Stimulated activated naive CD8-positive, alpha-beta T cell treated with anti-CD3 and anti-CD28 coated beads, Interleukin-15, Interleukin-2, amounts not matched to agents 100 ng/mL and 50 ng/mL, for 24 hours (primary cell): Measurements from ENCODE around the gene CEACAM1.
"Not testable (repeated sequence)": the region's sequence is repeated elsewhere in the genome, so short reads cannot be mapped to it uniquely, and the experiment has no call there.

ENCODE experiments used
- H3K27ac Mint-ChIP-seq: one replicate; pipeline ENCODE4 v1.8.0; 2021; ENCODE audit warnings: mild to moderate bottlenecking, mixed read lengths
- H3K27me3 Mint-ChIP-seq: one replicate; pipeline ENCODE4 v1.8.0; 2021; ENCODE audit warnings: mixed read lengths
- H3K36me3 Mint-ChIP-seq: one replicate; pipeline ENCODE4 v1.8.0; 2021; ENCODE audit warnings: low read depth, mixed read lengths
- H3K4me1 Mint-ChIP-seq: one replicate; pipeline ENCODE4 v1.8.0; 2021; ENCODE audit warnings: low read depth, mixed read lengths
- H3K4me3 Mint-ChIP-seq: one replicate; pipeline ENCODE4 v1.8.0; 2021; ENCODE audit warnings: mild to moderate bottlenecking, mixed read lengths
- H3K9me3 Mint-ChIP-seq: one replicate; pipeline ENCODE4 v1.8.0; 2021; ENCODE audit warnings: mixed read lengths

The CEACAM1 gene

DNA sequence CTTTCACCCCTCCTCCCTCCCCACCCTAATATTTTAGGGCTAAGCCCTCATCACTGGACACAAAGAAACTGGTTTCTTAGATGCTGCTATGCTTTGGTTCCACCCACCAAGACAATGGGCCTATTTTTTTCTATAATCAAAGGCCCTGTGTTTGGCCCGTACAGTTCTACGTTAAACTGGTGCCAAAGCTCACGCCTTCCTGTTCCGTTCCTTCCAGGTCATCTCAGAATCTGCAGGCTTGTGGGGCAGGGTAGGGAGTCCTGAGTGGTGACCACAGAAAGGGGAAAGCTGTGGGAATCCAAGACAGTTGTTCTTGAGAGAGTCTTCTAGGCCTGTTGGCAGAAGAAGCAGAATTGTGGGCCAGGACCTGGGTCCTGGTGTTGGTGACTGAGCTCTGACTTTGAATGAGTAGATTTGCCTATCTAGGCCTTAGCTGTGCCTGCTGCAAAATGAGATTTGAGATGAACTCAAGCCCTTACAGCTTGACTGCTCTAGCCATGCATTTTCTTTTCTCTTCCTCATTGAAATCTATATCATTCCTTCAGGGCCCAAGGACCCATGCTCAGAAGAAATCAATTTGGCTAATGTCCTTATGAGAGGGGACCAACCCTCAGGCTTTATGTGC lies 66.5 kb downstream of the CEACAM1 start:
- Mint-ChIP-seq H3K4me1 (peaks cover 12% of the 10 kb centered on the region), H3K27me3 (no peaks in the 10 kb centered on the region), H3K4me3 (no peak overlapping the region), H3K27ac (no peak overlapping the region), H3K36me3 (no peaks in the 10 kb centered on the region), H3K9me3 (no peaks in the 10 kb centered on the region)

DNA sequence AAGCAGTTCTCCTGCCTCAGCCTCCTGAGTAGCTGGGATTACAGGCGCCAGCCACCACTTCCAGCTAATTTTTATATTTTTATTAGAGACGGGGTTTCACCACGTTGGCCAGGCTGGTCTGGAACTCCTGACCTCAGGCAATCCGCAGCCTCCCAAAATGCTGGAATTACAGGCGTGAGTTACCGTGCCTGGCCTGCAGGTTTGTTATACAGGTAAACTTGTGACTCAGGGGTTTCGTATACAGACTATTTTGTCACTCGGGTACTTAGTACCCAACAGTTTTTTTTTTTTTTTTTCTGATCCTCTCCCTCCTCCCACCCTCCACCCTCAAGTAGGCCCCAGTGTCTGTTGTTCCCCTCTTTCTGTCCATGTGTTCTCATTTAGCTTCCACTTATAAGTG lies 67.0 kb downstream of the CEACAM1 start:
- H3K27ac Mint-ChIP-seq, H3K4me3 Mint-ChIP-seq, H3K36me3 Mint-ChIP-seq, H3K4me1 Mint-ChIP-seq, H3K9me3 Mint-ChIP-seq, H3K27me3 Mint-ChIP-seq: not testable (repeated sequence)

DNA sequence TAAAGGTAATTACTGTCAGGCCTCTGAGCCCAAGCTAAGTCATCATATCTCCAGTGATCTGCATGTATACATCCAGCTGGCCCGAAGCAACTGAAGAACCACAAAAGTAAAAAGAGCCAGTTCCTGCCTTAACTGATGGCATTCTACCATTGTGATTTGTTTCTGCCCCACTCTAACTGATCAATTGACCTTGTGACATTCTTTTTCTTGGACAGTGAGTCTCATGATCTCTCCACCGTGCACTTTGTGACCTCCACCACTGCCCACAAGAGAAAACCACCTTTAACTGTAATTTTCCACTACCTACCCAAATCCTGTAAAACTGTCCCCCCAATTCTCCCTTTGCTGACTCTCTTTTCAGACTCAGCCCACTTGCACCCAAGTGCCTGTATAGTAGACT lies 68.4 kb downstream of the CEACAM1 start:
- Mint-ChIP-seq H3K4me1 (peaks cover 11% of the 10 kb centered on the region), H3K27me3 (no peaks in the 10 kb centered on the region), H3K27ac (no peak overlapping the region), H3K36me3 (no peaks in the 10 kb centered on the region), H3K9me3 (no peaks in the 10 kb centered on the region), H3K4me3 (no peak overlapping the region)
